Glomerular visceral epithelial cell (primary cell): ENCODE data around the gene ANO1.
A peak's percentile ranks its signal among the peaks of the same experiment; 100 is the strongest.

Experiments
- DNase-seq: peaks from one replicate; pipeline ENCODE4 v3.0.0-alpha.2; 2016; ENCODE audit errors: extremely low spot score

ANO1 gene

GRCh38 chr11:70164705-70165104 lies 86.6 kb downstream of the ANO1 start:
- no peak for DNase-seq

- no peak for DNase-seq
These were observed 89.0 kb downstream of the ANO1 start for GRCh38 chr11:70167120-70167519.

GRCh38 chr11:70167723-70168404 lies 89.7 kb downstream of the ANO1 start:
- no peak for DNase-seq

- no peak for DNase-seq
These were observed 90.3 kb downstream of the ANO1 start for GRCh38 chr11:70168405-70168754.

GRCh38 chr11:70169127-70169526 lies 91.0 kb downstream of the ANO1 start:
- DNase-seq: no peak

GRCh38 chr11:70169632-70170031 lies 91.5 kb downstream of the ANO1 start:
- DNase-seq: no peak

GRCh38 chr11:70170596-70171210 lies 92.6 kb downstream of the ANO1 start:
- DNase-seq: no peak

- no peak for DNase-seq
These were observed 94.9 kb downstream of the ANO1 start for GRCh38 chr11:70173018-70173417.

GRCh38 chr11:70174547-70175235 lies 96.6 kb downstream of the ANO1 start:
- DNase-seq: no peak

- no peak for DNase-seq
These were observed 97.2 kb downstream of the ANO1 start for GRCh38 chr11:70175236-70175698.

GRCh38 chr11:70176940-70177689 lies 99.0 kb downstream of the ANO1 start:
- peak; percentile 15 for DNase-seq

GRCh38 chr11:70180906-70181305 lies 102.8 kb downstream of the ANO1 start:
- DNase-seq: no peak

- DNase-seq: no peak
These were observed 104.1 kb downstream of the ANO1 start for GRCh38 chr11:70182266-70182665.

- no peak for DNase-seq
These were observed 104.9 kb downstream of the ANO1 start for GRCh38 chr11:70183032-70183431.

- no peak for DNase-seq
These were observed 105.5 kb downstream of the ANO1 start for GRCh38 chr11:70183483-70184176.

- DNase-seq: no peak
These were observed 106.3 kb downstream of the ANO1 start for GRCh38 chr11:70184396-70184795.

GRCh38 chr11:70185348-70186055 lies 107.4 kb downstream of the ANO1 start:
- no peak for DNase-seq

GRCh38 chr11:70186420-70186819 lies 108.3 kb downstream of the ANO1 start:
- no peak for DNase-seq

- no peak for DNase-seq
These were observed 108.8 kb downstream of the ANO1 start for GRCh38 chr11:70186936-70187335.

GRCh38 chr11:70187771-70188170 lies 109.7 kb downstream of the ANO1 start:
- no peak for DNase-seq

GRCh38 chr11:70189622-70190021 lies 111.5 kb downstream of the ANO1 start:
- no peak for DNase-seq
